Measurements from ENCODE around the gene MAP2K5.

GRCh38 chr15:67504056-67504455 is 38.4 kb upstream of the MAP2K5 start:
- TF ChIP-seq CTCF (IDR thresholded peaks at IDR 0.05; ENCODE audit: low read depth, low read length) = no peak
- no peak for TF ChIP-seq EZH2phosphoT487 (IDR thresholded peaks at IDR 0.05; ENCODE audit: low read depth)

Data from OCI-LY3 (cell line).